GM19035 (cell line): ENCODE results near the gene GDAP1L1.
A peak's percentile ranks its signal among the peaks of the same experiment; 100 is the strongest.
"Not testable (repeated sequence)": the region's sequence is repeated elsewhere in the genome, so short reads cannot be mapped to it uniquely, and the experiment has no call there.

Experiments used
- ATAC-seq: cut with Tn5 transposase; IDR thresholded peaks from one replicate; pipeline ENCODE4 v1.9.1; 2021; ENCODE audit not compliant: unreplicated experiment

Gene GDAP1L1

GRCh38 chr20:44299011-44299535 lies 52.0 kb downstream of the GDAP1L1 start:
- ATAC-seq: not testable (repeated sequence)

GRCh38 chr20:44301285-44301684 lies 54.2 kb downstream of the GDAP1L1 start:
- no peak for ATAC-seq

- ATAC-seq: no peak
Observed at GRCh38 chr20:44302026-44302669, 55.0 kb downstream of the GDAP1L1 start.

- no peak for ATAC-seq
Observed at GRCh38 chr20:44302736-44303135, 55.6 kb downstream of the GDAP1L1 start.

GRCh38 chr20:44304383-44304782 lies 57.3 kb downstream of the GDAP1L1 start:
- no peak for ATAC-seq

GRCh38 chr20:44306927-44307326 lies 59.8 kb downstream of the GDAP1L1 start:
- no peak for ATAC-seq

GRCh38 chr20:44309763-44310663 lies 62.9 kb downstream of the GDAP1L1 start:
- no peak for ATAC-seq

GRCh38 chr20:44310664-44311639 lies 63.8 kb downstream of the GDAP1L1 start, which contains the start of gene FITM2:
Gene FITM2 (minus strand): TSS chr20:44311202. CDS start chr20:44311148, 54 bp downstream.
- ATAC-seq: peak; percentile 93

- no peak for ATAC-seq
Observed at GRCh38 chr20:44314870-44315269, 67.8 kb downstream of the GDAP1L1 start.

- ATAC-seq: no peak
Observed at GRCh38 chr20:44319839-44320422, 72.8 kb downstream of the GDAP1L1 start.

GRCh38 chr20:44324343-44324742 lies 77.2 kb downstream of the GDAP1L1 start:
- no peak for ATAC-seq

GRCh38 chr20:44326391-44327159 lies 79.5 kb downstream of the GDAP1L1 start:
- ATAC-seq: no peak

- ATAC-seq: not testable (repeated sequence)
Observed at GRCh38 chr20:44327748-44328147, 80.6 kb downstream of the GDAP1L1 start.

- no peak for ATAC-seq
Observed at GRCh38 chr20:44328428-44328827, 81.3 kb downstream of the GDAP1L1 start.
